CD14-positive monocyte (primary cell): ENCODE results near the gene PHC2. TPM values are rescaled to one million over a fixed set of nuclear protein-coding genes. Genes with fewer than 3 reads are reported as not detected.
A peak's percentile ranks its signal among the peaks of the same experiment; 100 is the strongest.

Source experiments
- DNase-seq, 3 donors: peaks; one replicate each; pipeline ENCODE4 v3.0.0-alpha.2; 2011 to 2022
- H2AFZ ChIP-seq: 2 replicates; pipeline ENCODE4 v1.6.0; 2012; ENCODE audit warnings: mild to moderate bottlenecking, low read depth, low read length, inconsistent platforms; ENCODE audit not compliant: insufficient read depth, poor library complexity, severe bottlenecking
- H3K27ac ChIP-seq, 2 donors: 1 replicate in 1 of 2; 2 replicates in 1 of 2; pipeline ENCODE4 v1.5.1; 2012 to 2013; ENCODE audit warnings: low read length in 2 of 2, control low read depth in 1 of 2, inconsistent platforms in 1 of 2, low read depth in 1 of 2, mild to moderate bottlenecking in 1 of 2
- H3K27me3 ChIP-seq, 2 donors: one replicate each; pipeline versions ENCODE4 v1.6.0 to v1.6.1; 2011 to 2013; ENCODE audit warnings: low read length in 2 of 2; ENCODE audit not compliant: control insufficient read depth in 2 of 2, insufficient read depth in 2 of 2
- H3K36me3 ChIP-seq, 2 donors: replicated peaks in 1 of 2; 1 replicate in 1 of 2; 2 replicates in 1 of 2; pipeline versions ENCODE4 v1.5.1 to v1.6.1; 2012 to 2013; ENCODE audit warnings: low read length in 2 of 2, control low read depth in 1 of 2, inconsistent platforms in 1 of 2, mild to moderate bottlenecking in 1 of 2; ENCODE audit not compliant: insufficient read depth in 2 of 2, control insufficient read depth in 1 of 2
- H3K4me1 ChIP-seq, 2 donors: 1 replicate in 1 of 2; 2 replicates in 1 of 2; pipeline versions ENCODE4 v1.5.1 to v1.6.1; 2012 to 2013; ENCODE audit warnings: low read length in 2 of 2, control low read depth in 1 of 2, inconsistent platforms in 1 of 2, mild to moderate bottlenecking in 1 of 2, moderate library complexity in 1 of 2; ENCODE audit not compliant: insufficient read depth in 2 of 2, control insufficient read depth in 1 of 2
- H3K4me2 ChIP-seq: replicated peaks from 2 replicates; pipeline ENCODE3; 2012; ENCODE audit warnings: low read length, moderate library complexity, mild to moderate bottlenecking; ENCODE audit not compliant: poor library complexity, severe bottlenecking; ENCODE audit errors: extremely low read depth
- H3K4me3 ChIP-seq, 3 experiments: fragments of 200-600 bp in 1 of 3; sonication (generic) in 1 of 3; replicated peaks in 1 of 3; 1 replicate in 2 of 3; 2 replicates in 1 of 3; pipeline ENCODE4 v1.5.1; 2011 to 2013; ENCODE audit warnings: low read length in 3 of 3, mild to moderate bottlenecking in 3 of 3, control low read depth in 2 of 3, low read depth in 2 of 3, inconsistent platforms in 1 of 3, moderate library complexity in 1 of 3
- H3K79me2 ChIP-seq: 2 replicates; pipeline ENCODE4 v1.6.0; 2012; ENCODE audit warnings: mild to moderate bottlenecking, control low read depth, inconsistent platforms, low read length, moderate library complexity; ENCODE audit not compliant: insufficient read depth
- H3K9ac ChIP-seq: 2 replicates; pipeline ENCODE4 v1.6.0; 2017; ENCODE audit warnings: low read length, mild to moderate bottlenecking; ENCODE audit not compliant: insufficient read depth, poor library complexity, severe bottlenecking
- H3K9me3 ChIP-seq, 2 donors: replicated peaks in 1 of 2; 1 replicate in 1 of 2; 2 replicates in 1 of 2; pipeline versions ENCODE4 v1.5.1 to v1.6.1; 2012 to 2013; ENCODE audit warnings: low read length in 2 of 2, control low read depth in 1 of 2; ENCODE audit not compliant: control insufficient read depth in 1 of 2, insufficient read depth in 1 of 2
- H4K20me1 ChIP-seq: 2 replicates; pipeline ENCODE4 v1.6.0; 2012; ENCODE audit warnings: mild to moderate bottlenecking, low read length, control low read depth, moderate library complexity; ENCODE audit not compliant: insufficient read depth
- H3K27ac Mint-ChIP-seq, 7 donors: one replicate each; pipeline ENCODE4 v1.8.0; 2020; ENCODE audit warnings: mild to moderate bottlenecking in 7 of 7, mixed read lengths in 7 of 7, moderate library complexity in 6 of 7, inconsistent platforms in 2 of 7
- H3K27me3 Mint-ChIP-seq, 3 donors: one replicate each; pipeline ENCODE4 v1.8.0; 2021 to 2022; ENCODE audit warnings: low read depth in 3 of 3, mild to moderate bottlenecking in 3 of 3, mixed read lengths in 3 of 3, moderate library complexity in 3 of 3, inconsistent platforms in 1 of 3
- H3K36me3 Mint-ChIP-seq, 2 donors: one replicate each; pipeline ENCODE4 v1.8.0; 2020; ENCODE audit warnings: mixed read lengths in 2 of 2, inconsistent platforms in 1 of 2, mild to moderate bottlenecking in 1 of 2
- H3K4me1 Mint-ChIP-seq: one replicate; pipeline ENCODE4 v1.8.0; 2020; ENCODE audit warnings: mild to moderate bottlenecking, mixed read lengths
- H3K4me3 Mint-ChIP-seq, 2 donors: one replicate each; pipeline ENCODE4 v1.8.0; 2020; ENCODE audit warnings: mild to moderate bottlenecking in 2 of 2, mixed read lengths in 2 of 2, moderate library complexity in 1 of 2
- H3K9me3 Mint-ChIP-seq, 7 donors: one replicate each; pipeline ENCODE4 v1.8.0; 2020 to 2022; ENCODE audit warnings: mixed read lengths in 7 of 7, mild to moderate bottlenecking in 6 of 7, moderate library complexity in 6 of 7, inconsistent platforms in 2 of 7
- WGBS: methylation state at CpG from one replicate; pipeline ENCODE4 v1.1.5; 2013; ENCODE audit warnings: missing lambda C conversion rate; ENCODE audit not compliant: insufficient coverage; 5-methylcytosine and 5-hydroxymethylcytosine counted together
- intact Hi-C, 2 donors: fragments of 100-400 bp; cut with micrococcal nuclease; formaldehyde crosslinking; loops; one replicate each; pipeline versions ENCODE4 v1.15.0 to v1.15.1; 2023
- polyA plus RNA-seq, 3 donors: library from polyadenylated mRNA; depleted of rRNA in 1 of 3; unstranded in 2 of 3; stranded (reverse) in 1 of 3; fragments of 300-500 nt in 2 of 3; fragments of >200 nt in 1 of 3; fragmentation: Illumina TruSeq in 2 of 3; gene quantifications; 1 replicate in 2 of 3; 2 replicates in 1 of 3; pipeline ENCODE4 v1.2.3, GENCODE V29; 2012 to 2021
- TF ChIP-seq, protein P1 (sequence below): fragments of 200-600 bp; IDR thresholded peaks from one replicate; pipeline ENCODE4 v1.8.0; 2022; ENCODE audit warnings: antibody characterized with exemption, mild to moderate bottlenecking

The PHC2 gene
- polyA plus RNA-seq, 3 donors = 18.9 to 85.3 (median 53.1) TPM

DNA sequence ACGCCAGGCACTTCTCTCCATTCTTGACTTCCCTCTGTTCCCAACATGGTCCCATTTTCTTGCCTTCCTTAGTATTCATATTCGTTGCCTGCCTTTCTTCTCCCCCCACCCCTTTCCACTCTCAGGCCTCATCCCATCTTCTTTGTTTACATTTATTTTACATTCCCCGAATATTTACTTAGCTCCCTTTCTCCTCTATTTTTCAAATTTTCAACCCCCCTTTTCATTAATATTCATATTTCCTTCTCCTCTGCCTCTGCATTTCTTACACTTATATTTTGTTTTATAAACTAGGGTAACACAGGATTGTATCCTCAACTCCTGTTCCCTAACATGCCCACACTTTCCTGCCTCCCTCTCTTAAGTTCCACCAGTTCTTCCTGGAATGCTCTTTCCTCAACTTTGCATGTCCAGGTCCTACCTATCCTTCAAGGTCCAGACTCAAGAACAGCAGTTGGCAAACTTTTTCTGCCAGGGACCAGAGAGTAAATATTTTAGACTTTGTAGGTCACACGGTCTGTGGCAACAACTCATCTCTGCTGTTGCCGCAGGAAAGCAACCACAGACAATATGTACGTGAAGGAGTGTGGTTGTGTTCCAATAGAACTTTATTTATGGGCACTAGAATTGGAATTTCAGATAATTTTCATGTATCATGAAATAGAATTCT lies 80.1 kb downstream of the PHC2 start:
- Histone ChIP-seq H3K27ac (peak overlapping the region; percentile 90), H3K9ac (peak overlapping the region; percentile 69), H3K4me1 (peaks cover 37 to 45% of the 10 kb centered on the region in 2 donors), H3K27me3 (no peaks in the 10 kb centered on the region), H4K20me1 (peaks cover 33% of the 10 kb centered on the region), H3K36me3 (peaks cover 3 to 12% of the 10 kb centered on the region in 2 donors), H3K4me3 (peak overlapping the region in 2 of 3 experiments; percentile 50 to 73), H3K4me2 (peak overlapping the region; percentile 76), H3K9me3 (no peaks in the 10 kb centered on the region), H2AFZ (peak overlapping the region; percentile 77), H3K79me2 (peaks cover 38% of the 10 kb centered on the region)
- H3K36me3 Mint-ChIP-seq = peaks cover 34 to 37% of the 10 kb centered on the region in 2 donors
- H3K9me3 Mint-ChIP-seq = no peaks in the 10 kb centered on the region
- 34% methylated on average over 5 of the region's 6 CpGs for WGBS
- peak overlapping the region; percentile 87 to 93 for H3K4me3 Mint-ChIP-seq
- peak overlapping the region; percentile 96 to 99 (median 98) for H3K27ac Mint-ChIP-seq
- H3K4me1 Mint-ChIP-seq = peaks cover 44% of the 10 kb centered on the region
- DNase-seq = no peak
- intact Hi-C loops = loop anchor here in 1 of 2 donors (2.0 kb wide), 1 partner anchor 168 kb away; the partner anchor contains the start of gene TRIM62
- TF ChIP-seq, protein P1, sequence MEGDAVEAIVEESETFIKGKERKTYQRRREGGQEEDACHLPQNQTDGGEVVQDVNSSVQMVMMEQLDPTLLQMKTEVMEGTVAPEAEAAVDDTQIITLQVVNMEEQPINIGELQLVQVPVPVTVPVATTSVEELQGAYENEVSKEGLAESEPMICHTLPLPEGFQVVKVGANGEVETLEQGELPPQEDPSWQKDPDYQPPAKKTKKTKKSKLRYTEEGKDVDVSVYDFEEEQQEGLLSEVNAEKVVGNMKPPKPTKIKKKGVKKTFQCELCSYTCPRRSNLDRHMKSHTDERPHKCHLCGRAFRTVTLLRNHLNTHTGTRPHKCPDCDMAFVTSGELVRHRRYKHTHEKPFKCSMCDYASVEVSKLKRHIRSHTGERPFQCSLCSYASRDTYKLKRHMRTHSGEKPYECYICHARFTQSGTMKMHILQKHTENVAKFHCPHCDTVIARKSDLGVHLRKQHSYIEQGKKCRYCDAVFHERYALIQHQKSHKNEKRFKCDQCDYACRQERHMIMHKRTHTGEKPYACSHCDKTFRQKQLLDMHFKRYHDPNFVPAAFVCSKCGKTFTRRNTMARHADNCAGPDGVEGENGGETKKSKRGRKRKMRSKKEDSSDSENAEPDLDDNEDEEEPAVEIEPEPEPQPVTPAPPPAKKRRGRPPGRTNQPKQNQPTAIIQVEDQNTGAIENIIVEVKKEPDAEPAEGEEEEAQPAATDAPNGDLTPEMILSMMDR = no peak
- H3K27me3 Mint-ChIP-seq = peaks cover 0 to 9% (median 3%) of the 10 kb centered on the region in 3 donors

DNA sequence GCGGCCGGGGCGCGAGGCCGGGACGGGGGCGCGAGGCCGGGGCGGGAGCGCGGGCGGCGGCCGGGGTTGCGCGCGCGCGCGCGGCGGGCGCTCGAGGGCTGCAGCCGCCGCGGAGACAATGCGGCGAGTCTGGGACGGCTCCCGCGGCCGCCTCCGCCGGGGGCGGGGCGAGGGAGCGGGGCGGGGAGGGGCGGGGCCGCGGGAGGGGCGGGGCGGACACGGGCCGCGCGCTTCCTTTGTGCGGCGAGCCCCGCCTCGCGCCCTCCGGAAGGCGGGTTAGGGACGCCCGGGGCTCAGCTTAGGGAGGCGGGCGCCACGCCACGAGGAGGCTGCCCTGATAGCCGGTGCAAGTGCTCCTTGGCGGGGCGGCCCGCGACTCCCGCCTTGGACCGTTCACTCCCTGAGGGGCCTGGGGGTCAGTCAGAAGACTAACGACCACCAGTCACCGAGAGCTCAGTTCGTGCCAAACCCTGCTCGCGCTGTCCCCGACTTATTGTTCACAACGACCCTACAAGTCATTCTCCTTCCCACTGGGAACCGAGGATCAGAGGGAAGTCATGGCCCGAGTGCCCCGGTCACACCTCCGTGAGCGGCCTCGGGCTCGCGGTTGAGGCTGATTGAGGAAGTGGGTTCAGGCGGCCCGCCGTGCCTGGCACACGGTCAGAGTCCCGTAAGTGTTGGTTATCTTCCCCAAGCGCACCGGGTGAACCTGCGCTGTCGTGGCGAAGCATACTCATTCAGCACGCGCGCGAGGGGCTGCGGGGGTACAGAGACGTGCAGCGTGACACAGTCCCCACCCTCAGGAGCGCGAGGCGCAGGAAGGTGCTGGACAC lies 80.9 kb downstream of the PHC2 start:
- Histone ChIP-seq H3K79me2 (peaks cover 45% of the 10 kb centered on the region), H3K36me3 (peaks cover 3 to 15% of the 10 kb centered on the region in 2 donors), H2AFZ (peak overlapping the region; percentile 77), H3K27ac (peak overlapping the region; percentile 90), H3K27me3 (no peaks in the 10 kb centered on the region), H3K9me3 (no peaks in the 10 kb centered on the region), H3K9ac (peak overlapping the region; percentile 69), H4K20me1 (peaks cover 41% of the 10 kb centered on the region), H3K4me2 (peak overlapping the region; percentile 76), H3K4me1 (peaks cover 37 to 52% of the 10 kb centered on the region in 2 donors), H3K4me3 (peak overlapping the region; percentile 34 to 73 (median 50))
- DNase-seq = peak; percentile 82 to 84 (median 83)
- Mint-ChIP-seq H3K36me3 (peaks cover 33 to 37% of the 10 kb centered on the region in 2 donors), H3K27me3 (peaks cover 0 to 8% (median 3%) of the 10 kb centered on the region in 3 donors), H3K4me1 (peaks cover 50% of the 10 kb centered on the region), H3K4me3 (peak overlapping the region; percentile 87 to 93), H3K27ac (peak overlapping the region; percentile 96 to 99 (median 98)), H3K9me3 (no peaks in the 10 kb centered on the region)
- intact Hi-C loops = loop anchor here (2.0 kb wide), 2 partner anchors 15 to 167 kb away; partner anchors contain the start of gene TRIM62 (in 1 of the 2)
- TF ChIP-seq, protein P1 = no peak
- under 1% methylated on average over 83 of the region's 104 CpGs for WGBS
